Naive thymus-derived CD4-positive, alpha-beta T cell (primary cell): ENCODE data around the gene FOLR1. TPM values are rescaled to one million over a fixed set of nuclear protein-coding genes. Genes with fewer than 3 reads are reported as not detected.
"Not testable (repeated sequence)": the region's sequence is repeated elsewhere in the genome, so short reads cannot be mapped to it uniquely, and the experiment has no call there.

Source experiments
- ATAC-seq: fragments of 150-1000 bp; cut with Tn5 transposase; 2 replicates; pipeline ENCODE4 v1.10.0; 2021; ENCODE audit warnings: mild to moderate bottlenecking, moderate library complexity
- CTCF ChIA-PET: fragments of 350-600 bp; sonication (Branson Sonifier 250); formaldehyde crosslinking; loops from one replicate; lab custom pipeline; 2021; ENCODE audit warnings: antibody characterized with exemption; lab: Charles Lee
- POLR2A ChIA-PET: fragments of 350-600 bp; sonication (Branson Sonifier 250); formaldehyde crosslinking; loops from one replicate; lab custom pipeline; 2021; ENCODE audit warnings: antibody characterized with exemption, inconsistent platforms; lab: Charles Lee
- DNase-seq, 9 donors: peaks; one replicate each; pipeline versions ENCODE4 v3.0.0 to v3.0.0-alpha.2; 2020 to 2022; ENCODE audit warnings: mixed read lengths in 1 of 9
- H3K27ac ChIP-seq: one replicate; pipeline ENCODE4 v1.7.0; 2013; ENCODE audit warnings: mild to moderate bottlenecking, low read depth, low read length, moderate library complexity
- H3K27me3 ChIP-seq, 2 donors: one replicate each; pipeline ENCODE4 v1.7.0; 2013; ENCODE audit warnings: low read length in 2 of 2, mild to moderate bottlenecking in 2 of 2, moderate library complexity in 2 of 2; ENCODE audit not compliant: control insufficient read depth in 2 of 2, insufficient read depth in 2 of 2
- H3K36me3 ChIP-seq, 3 experiments: 1 replicate in 2 of 3; 2 replicates in 1 of 3; pipeline ENCODE4 v1.7.0; 2013; ENCODE audit warnings: low read length in 3 of 3, mild to moderate bottlenecking in 3 of 3, moderate library complexity in 1 of 3; ENCODE audit not compliant: insufficient read depth in 3 of 3, control insufficient read depth in 2 of 3
- H3K4me1 ChIP-seq, 2 donors: one replicate each; pipeline ENCODE4 v1.7.0; 2013; ENCODE audit warnings: low read length in 2 of 2, mild to moderate bottlenecking in 2 of 2, moderate library complexity in 1 of 2; ENCODE audit not compliant: control insufficient read depth in 2 of 2, insufficient read depth in 2 of 2
- H3K4me3 ChIP-seq: 2 replicates; pipeline ENCODE4 v1.7.0; 2013; ENCODE audit warnings: mild to moderate bottlenecking, low read length
- H3K9me3 ChIP-seq, 3 experiments: 1 replicate in 2 of 3; 2 replicates in 1 of 3; pipeline ENCODE4 v1.7.0; 2013; ENCODE audit warnings: low read length in 3 of 3; ENCODE audit not compliant: control insufficient read depth in 2 of 3
- H3K27ac Mint-ChIP-seq, 9 donors: one replicate each; pipeline ENCODE4 v1.8.0; 2020 to 2022; ENCODE audit warnings: mixed read lengths in 9 of 9, mild to moderate bottlenecking in 8 of 9, moderate library complexity in 5 of 9, inconsistent platforms in 2 of 9
- H3K27me3 Mint-ChIP-seq, 5 donors: one replicate each; pipeline ENCODE4 v1.8.0; 2021 to 2022; ENCODE audit warnings: mixed read lengths in 5 of 5, mild to moderate bottlenecking in 1 of 5
- H3K36me3 Mint-ChIP-seq, 5 donors: one replicate each; pipeline ENCODE4 v1.8.0; 2020 to 2022; ENCODE audit warnings: mixed read lengths in 5 of 5, mild to moderate bottlenecking in 3 of 5, inconsistent platforms in 1 of 5
- H3K4me1 Mint-ChIP-seq, 7 donors: one replicate each; pipeline ENCODE4 v1.8.0; 2020 to 2022; ENCODE audit warnings: mixed read lengths in 7 of 7, mild to moderate bottlenecking in 3 of 7, inconsistent platforms in 1 of 7
- H3K4me3 Mint-ChIP-seq, 10 donors: one replicate each; pipeline ENCODE4 v1.8.0; 2020 to 2022; ENCODE audit warnings: mild to moderate bottlenecking in 10 of 10, mixed read lengths in 10 of 10, moderate library complexity in 6 of 10, inconsistent platforms in 2 of 10
- H3K9me3 Mint-ChIP-seq, 11 donors: one replicate each; pipeline ENCODE4 v1.8.0; 2020 to 2022; ENCODE audit warnings: mixed read lengths in 11 of 11, mild to moderate bottlenecking in 4 of 11, inconsistent platforms in 1 of 11, moderate library complexity in 1 of 11
- intact Hi-C, 2 donors: fragments of 100-400 bp; cut with micrococcal nuclease; formaldehyde crosslinking; loops; one replicate each; pipeline ENCODE4 v1.15.1; 2023
- polyA plus RNA-seq, 2 donors: library from polyadenylated mRNA; unstranded; fragments of 300-500 nt; fragmentation: Illumina TruSeq; gene quantifications; one replicate each; pipeline ENCODE4 v1.2.3, GENCODE V29; 2021
- total RNA-seq, 6 experiments: library from RNA in 5 of 6; stranded (reverse) in 5 of 6; gene quantifications; 1 replicate in 5 of 6; 2 replicates in 1 of 6; pipeline ENCODE4 v1.2.3 and lab custom pipeline; 2021 to 2026

Gene FOLR1
- total and polyA plus RNA-seq, 7 experiments from 2014 or later, result not detected

- ATAC-seq, H3K27me3 ChIP-seq, H3K4me1 Mint-ChIP-seq, H3K9me3 ChIP-seq, H3K4me3 Mint-ChIP-seq, H3K27ac ChIP-seq, CTCF ChIA-PET, H3K9me3 Mint-ChIP-seq, H3K4me3 ChIP-seq, H3K4me1 ChIP-seq, intact Hi-C loops, DNase-seq, H3K36me3 ChIP-seq, H3K27ac Mint-ChIP-seq, POLR2A ChIA-PET, H3K36me3 Mint-ChIP-seq, H3K27me3 Mint-ChIP-seq: not testable (repeated sequence)
Observed at GRCh38 chr11:72169754-72170153, 22.2 kb upstream of the FOLR1 start.

GRCh38 chr11:72172043-72172442 lies 19.9 kb upstream of the FOLR1 start:
- H3K4me3 ChIP-seq, H3K9me3 Mint-ChIP-seq, H3K4me3 Mint-ChIP-seq, H3K27ac Mint-ChIP-seq, POLR2A ChIA-PET, H3K27ac ChIP-seq, H3K36me3 ChIP-seq, H3K27me3 ChIP-seq, CTCF ChIA-PET, H3K27me3 Mint-ChIP-seq, H3K4me1 ChIP-seq, H3K36me3 Mint-ChIP-seq, H3K4me1 Mint-ChIP-seq, DNase-seq, ATAC-seq, intact Hi-C loops, H3K9me3 ChIP-seq: not testable (repeated sequence)

- H3K27ac ChIP-seq, result no peak overlapping the region
- no peaks in the 10 kb centered on the region for H3K4me1 ChIP-seq
- no peak for ATAC-seq
- H3K4me3 ChIP-seq, result no peak overlapping the region
- intact Hi-C loops, result no loop called here
- Mint-ChIP-seq H3K4me3 (no peak overlapping the region), H3K4me1 (peaks cover 0 to 5% (median 0%) of the 10 kb centered on the region in 7 donors), H3K27me3 (peaks cover 0 to 8% (median 0%) of the 10 kb centered on the region in 5 donors), H3K27ac (no peak overlapping the region), H3K9me3 (no peaks in the 10 kb centered on the region), H3K36me3 (no peaks in the 10 kb centered on the region)
- no peak for DNase-seq
- no peaks in the 10 kb centered on the region for H3K9me3 ChIP-seq
- no peaks in the 10 kb centered on the region for H3K27me3 ChIP-seq
- CTCF ChIA-PET, result no interaction called here
- POLR2A ChIA-PET, result no interaction called here
- H3K36me3 ChIP-seq, result no peaks in the 10 kb centered on the region
Observed at GRCh38 chr11:72173291-72173690, 18.6 kb upstream of the FOLR1 start.

GRCh38 chr11:72174302-72175070 lies 17.5 kb upstream of the FOLR1 start:
- Histone ChIP-seq H3K4me3 (no peak overlapping the region), H3K9me3 (no peaks in the 10 kb centered on the region), H3K4me1 (no peaks in the 10 kb centered on the region), H3K36me3 (no peaks in the 10 kb centered on the region), H3K27ac (no peak overlapping the region), H3K27me3 (no peaks in the 10 kb centered on the region)
- H3K27ac Mint-ChIP-seq, result no peak overlapping the region
- no peaks in the 10 kb centered on the region for H3K9me3 Mint-ChIP-seq
- H3K36me3 Mint-ChIP-seq, result no peaks in the 10 kb centered on the region
- H3K4me1 Mint-ChIP-seq, result peaks cover 0 to 5% (median 0%) of the 10 kb centered on the region in 7 donors
- DNase-seq (no peak), ATAC-seq (no peak)
- peaks cover 0 to 8% (median 0%) of the 10 kb centered on the region in 5 donors for H3K27me3 Mint-ChIP-seq
- intact Hi-C loops, result no loop called here
- no peak overlapping the region for H3K4me3 Mint-ChIP-seq
- POLR2A ChIA-PET, result interaction anchor here (0.6 kb wide), 1 partner anchor 14 kb away, joined by 3 read pairs; no protein-coding TSS in a partner anchor
- CTCF ChIA-PET, result interaction anchor here (1.3 kb wide), 1 partner anchor 9 kb away, joined by 3 read pairs; no protein-coding TSS in a partner anchor

GRCh38 chr11:72177656-72178055 lies 14.3 kb upstream of the FOLR1 start:
- Histone ChIP-seq H3K9me3 (no peaks in the 10 kb centered on the region), H3K4me1 (no peaks in the 10 kb centered on the region), H3K4me3 (no peak overlapping the region), H3K27ac (no peak overlapping the region), H3K27me3 (no peaks in the 10 kb centered on the region), H3K36me3 (no peaks in the 10 kb centered on the region)
- ATAC-seq, result no peak
- no peaks in the 10 kb centered on the region for H3K9me3 Mint-ChIP-seq
- ChIA-PET POLR2A (no interaction called here), CTCF (no interaction called here)
- no peaks in the 10 kb centered on the region for H3K4me1 Mint-ChIP-seq
- no peak overlapping the region for H3K27ac Mint-ChIP-seq
- H3K4me3 Mint-ChIP-seq, result no peak overlapping the region
- H3K36me3 Mint-ChIP-seq, result no peaks in the 10 kb centered on the region
- intact Hi-C loops, result no loop called here
- no peak for DNase-seq
- H3K27me3 Mint-ChIP-seq, result peaks cover 0 to 20% (median 10%) of the 10 kb centered on the region in 5 donors

GRCh38 chr11:72179049-72179803 lies 12.7 kb upstream of the FOLR1 start:
- H3K9me3 ChIP-seq, result no peaks in the 10 kb centered on the region
- Mint-ChIP-seq H3K4me3 (no peak overlapping the region), H3K4me1 (peaks cover 0 to 5% (median 3%) of the 10 kb centered on the region in 7 donors), H3K9me3 (no peaks in the 10 kb centered on the region), H3K27me3 (peaks cover 6 to 24% (median 10%) of the 10 kb centered on the region in 5 donors), H3K36me3 (no peaks in the 10 kb centered on the region), H3K27ac (no peak overlapping the region)
- no peaks in the 10 kb centered on the region for H3K27me3 ChIP-seq
- H3K4me1 ChIP-seq, result no peaks in the 10 kb centered on the region
- intact Hi-C loops, result no loop called here
- H3K27ac ChIP-seq, result no peak overlapping the region
- no peak overlapping the region for H3K4me3 ChIP-seq
- H3K36me3 ChIP-seq, result no peaks in the 10 kb centered on the region
- no peak for ATAC-seq
- no peak for DNase-seq
- CTCF ChIA-PET, result no interaction called here
- POLR2A ChIA-PET, result interaction anchor here (0.6 kb wide), 1 partner anchor 193 kb away, joined by 4 read pairs; no protein-coding TSS in a partner anchor
